DND-41 (cell line): ENCODE data around the gene RNF145.

Source experiments
- ATAC-seq: fragments of 200-7000 bp; cut with Tn5 transposase; 3 replicates; pipeline ENCODE4 v1.9.1; 2021; ENCODE audit warnings: low read depth; ENCODE audit not compliant: insufficient read depth
- DNase-seq: peaks from one replicate; pipeline ENCODE4 v3.0.0-alpha.2; 2020
- H2AFZ ChIP-seq: 2 replicates; pipeline ENCODE4 v1.6.0; 2012; ENCODE audit warnings: low read depth, low read length
- H3K27ac ChIP-seq: 2 replicates; pipeline ENCODE4 v1.5.1; 2012; ENCODE audit warnings: low read length, inconsistent platforms
- H3K27me3 ChIP-seq: fragments of 200-600 bp; sonication (generic); 2 replicates; pipeline ENCODE4 v1.6.0; 2012; ENCODE audit warnings: low read length, mild to moderate bottlenecking, inconsistent platforms; ENCODE audit not compliant: insufficient read depth, poor library complexity
- H3K36me3 ChIP-seq: 2 replicates; pipeline ENCODE4 v1.5.1; 2012; ENCODE audit warnings: low read length, inconsistent platforms; ENCODE audit not compliant: insufficient read depth
- H3K4me1 ChIP-seq: 2 replicates; pipeline ENCODE4 v1.5.1; 2012; ENCODE audit warnings: mild to moderate bottlenecking, low read length; ENCODE audit not compliant: insufficient read depth
- H3K4me2 ChIP-seq: 2 replicates; pipeline ENCODE4 v1.6.0; 2012; ENCODE audit warnings: mild to moderate bottlenecking, moderate library complexity, low read length, inconsistent platforms; ENCODE audit not compliant: insufficient read depth
- H3K4me3 ChIP-seq, 2 experiments: fragments of 200-600 bp in 1 of 2; shearing (Covaris generic) in 1 of 2; 2 replicates each; pipeline ENCODE4 v1.5.1; 2012 to 2016; ENCODE audit warnings: inconsistent platforms in 2 of 2, low read length in 2 of 2, mild to moderate bottlenecking in 2 of 2, low read depth in 1 of 2, moderate library complexity in 1 of 2
- H3K79me2 ChIP-seq: 2 replicates; pipeline ENCODE4 v1.6.0; 2012; ENCODE audit warnings: low read length, inconsistent platforms; ENCODE audit not compliant: insufficient read depth
- H3K9ac ChIP-seq: 2 replicates; pipeline ENCODE4 v1.6.0; 2012; ENCODE audit warnings: low read depth, mild to moderate bottlenecking, inconsistent platforms, low read length, moderate library complexity
- H3K9me3 ChIP-seq: 2 replicates; pipeline ENCODE4 v1.5.1; 2012; ENCODE audit warnings: low read length, moderate library complexity, mild to moderate bottlenecking, inconsistent platforms; ENCODE audit not compliant: insufficient read depth, severe bottlenecking
- H4K20me1 ChIP-seq: 2 replicates; pipeline ENCODE4 v1.6.0; 2012; ENCODE audit warnings: low read length; ENCODE audit not compliant: insufficient read depth
- EZH2 ChIP-seq: IDR thresholded peaks from 3 replicates; pipeline ENCODE4 v1.6.1; 2012; ENCODE audit warnings: borderline replicate concordance, low read depth, mild to moderate bottlenecking, moderate library complexity, low read length, inconsistent platforms; ENCODE audit not compliant: severe bottlenecking
- TF ChIP-seq, protein P1 (sequence below): IDR thresholded peaks from 2 replicates; pipeline ENCODE4 v1.5.1; 2012; ENCODE audit warnings: borderline replicate concordance, low read length, moderate library complexity, mild to moderate bottlenecking; ENCODE audit not compliant: poor library complexity, severe bottlenecking; ENCODE audit errors: extremely low read depth

The RNF145 gene

GRCh38 chr5:159220206-159220605, 10.9 kb upstream of the RNF145 start:
- H4K20me1 ChIP-seq, result no peaks in the 10 kb centered on the region
- no peaks in the 10 kb centered on the region for H3K79me2 ChIP-seq
- DNase-seq (no peak), ATAC-seq (no peak)
- TF ChIP-seq, protein P1, sequence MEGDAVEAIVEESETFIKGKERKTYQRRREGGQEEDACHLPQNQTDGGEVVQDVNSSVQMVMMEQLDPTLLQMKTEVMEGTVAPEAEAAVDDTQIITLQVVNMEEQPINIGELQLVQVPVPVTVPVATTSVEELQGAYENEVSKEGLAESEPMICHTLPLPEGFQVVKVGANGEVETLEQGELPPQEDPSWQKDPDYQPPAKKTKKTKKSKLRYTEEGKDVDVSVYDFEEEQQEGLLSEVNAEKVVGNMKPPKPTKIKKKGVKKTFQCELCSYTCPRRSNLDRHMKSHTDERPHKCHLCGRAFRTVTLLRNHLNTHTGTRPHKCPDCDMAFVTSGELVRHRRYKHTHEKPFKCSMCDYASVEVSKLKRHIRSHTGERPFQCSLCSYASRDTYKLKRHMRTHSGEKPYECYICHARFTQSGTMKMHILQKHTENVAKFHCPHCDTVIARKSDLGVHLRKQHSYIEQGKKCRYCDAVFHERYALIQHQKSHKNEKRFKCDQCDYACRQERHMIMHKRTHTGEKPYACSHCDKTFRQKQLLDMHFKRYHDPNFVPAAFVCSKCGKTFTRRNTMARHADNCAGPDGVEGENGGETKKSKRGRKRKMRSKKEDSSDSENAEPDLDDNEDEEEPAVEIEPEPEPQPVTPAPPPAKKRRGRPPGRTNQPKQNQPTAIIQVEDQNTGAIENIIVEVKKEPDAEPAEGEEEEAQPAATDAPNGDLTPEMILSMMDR, result no peak
- no peak for TF ChIP-seq EZH2
- H2AFZ ChIP-seq, result no peak overlapping the region
- no peaks in the 10 kb centered on the region for H3K4me1 ChIP-seq
- H3K4me3 ChIP-seq, result no peak overlapping the region
- no peaks in the 10 kb centered on the region for H3K36me3 ChIP-seq
- H3K27me3 ChIP-seq, result no peaks in the 10 kb centered on the region
- no peak overlapping the region for H3K4me2 ChIP-seq
- no peak overlapping the region for H3K9ac ChIP-seq
- H3K27ac ChIP-seq, result no peak overlapping the region
- H3K9me3 ChIP-seq, result no peaks in the 10 kb centered on the region

DNA sequence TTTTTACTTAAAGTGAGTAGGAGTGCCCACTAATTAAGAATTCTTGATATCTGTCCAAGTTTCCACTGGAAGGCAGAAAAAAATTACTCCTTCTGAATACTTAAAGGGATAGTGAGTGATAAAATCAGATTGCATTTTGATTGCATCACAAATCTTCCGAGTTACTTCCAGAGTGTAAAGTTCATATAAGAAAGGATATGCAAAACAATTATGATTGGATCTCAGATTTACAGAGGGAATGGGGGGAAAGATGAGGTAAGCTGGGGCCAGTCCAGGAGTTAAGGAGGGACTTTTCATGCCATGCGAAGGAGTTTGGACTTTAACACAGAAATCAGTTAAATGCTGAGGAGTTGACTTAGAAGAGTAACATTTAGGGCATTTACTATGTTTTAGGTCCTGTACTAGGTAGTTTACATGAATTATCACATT, 9.3 kb upstream of the RNF145 start:
- TF ChIP-seq, protein P1, result no peak
- TF ChIP-seq EZH2, result no peak
- no peak overlapping the region for H3K27ac ChIP-seq
- H3K9ac ChIP-seq, result no peak overlapping the region

DNA sequence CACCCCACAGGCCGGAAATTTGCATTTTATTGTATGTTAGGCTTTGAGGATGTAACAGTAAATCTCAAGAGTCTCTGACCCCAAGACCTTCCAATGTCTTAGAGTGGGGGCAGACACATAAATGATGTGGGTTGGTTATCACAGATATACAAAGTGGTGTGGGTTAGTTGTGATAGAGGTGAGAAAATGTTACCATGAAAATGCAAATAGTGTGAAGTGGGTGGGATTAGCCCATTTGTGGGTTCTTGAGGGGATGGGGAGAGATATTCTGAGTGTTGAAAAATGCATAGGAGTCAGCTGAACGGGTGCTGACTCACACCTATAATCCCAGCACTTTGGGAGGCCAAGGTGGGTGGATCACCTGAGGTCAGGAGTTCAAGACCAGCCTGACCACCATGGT, 7.9 kb upstream of the RNF145 start:
- Histone ChIP-seq H3K79me2 (no peaks in the 10 kb centered on the region), H4K20me1 (no peaks in the 10 kb centered on the region), H3K4me2 (no peak overlapping the region), H3K27ac (no peak overlapping the region), H3K36me3 (no peaks in the 10 kb centered on the region), H3K4me3 (no peak overlapping the region), H3K27me3 (no peaks in the 10 kb centered on the region), H3K9me3 (no peaks in the 10 kb centered on the region), H3K9ac (no peak overlapping the region), H2AFZ (no peak overlapping the region), H3K4me1 (no peaks in the 10 kb centered on the region)
- TF ChIP-seq, protein P1, result no peak
- TF ChIP-seq EZH2, result no peak
- DNase-seq (no peak), ATAC-seq (no peak)

More for the DNA sequence above, 9.3 kb upstream of the RNF145 start:
- Histone ChIP-seq H3K4me3 (no peak overlapping the region), H4K20me1 (no peaks in the 10 kb centered on the region), H3K27me3 (no peaks in the 10 kb centered on the region), H3K4me2 (no peak overlapping the region), H3K4me1 (no peaks in the 10 kb centered on the region), H3K9me3 (no peaks in the 10 kb centered on the region), H2AFZ (no peak overlapping the region), H3K36me3 (no peaks in the 10 kb centered on the region), H3K79me2 (no peaks in the 10 kb centered on the region)
- ATAC-seq (no peak), DNase-seq (no peak)

- Histone ChIP-seq H2AFZ (no peak overlapping the region), H3K9ac (no peak overlapping the region), H3K27ac (no peak overlapping the region), H3K79me2 (no peaks in the 10 kb centered on the region), H3K4me2 (no peak overlapping the region), H4K20me1 (no peaks in the 10 kb centered on the region), H3K4me1 (no peaks in the 10 kb centered on the region), H3K36me3 (no peaks in the 10 kb centered on the region), H3K9me3 (no peaks in the 10 kb centered on the region), H3K27me3 (no peaks in the 10 kb centered on the region), H3K4me3 (no peak overlapping the region)
- DNase-seq (no peak), ATAC-seq (no peak)
- TF ChIP-seq, protein P1, result no peak
- no peak for TF ChIP-seq EZH2
These were observed 7.1 kb upstream of the RNF145 start for GRCh38 chr5:159216454-159216853.
